H1 (cell line): ENCODE measurements around the gene SCGB1D4. TPM values are rescaled to one million over a fixed set of nuclear protein-coding genes. Genes with fewer than 3 reads are reported as not detected.
A peak's percentile ranks its signal among the peaks of the same experiment; 100 is the strongest.

Source experiments
- CTCF ChIA-PET: fragments of 300-600 bp; sonication (Branson Sonifier 250); formaldehyde crosslinking; loops from one replicate; lab custom pipeline; 2021; ENCODE audit not compliant: partially characterized antibody; lab: Charles Lee
- POLR2A ChIA-PET: fragments of 300-600 bp; sonication (Branson Sonifier 250); formaldehyde crosslinking; loops from one replicate; lab custom pipeline; 2021; ENCODE audit warnings: inconsistent platforms; ENCODE audit not compliant: partially characterized antibody; lab: Charles Lee
- DNase-seq, 2 experiments: peaks; one replicate each; pipeline versions ENCODE4 v3.0.0 to v3.0.0-alpha.2; 2010 to 2022; ENCODE audit warnings: low spot score in 2 of 2, low read depth in 1 of 2, mixed read lengths in 1 of 2
- FAIRE-seq: peaks from 2 replicates; lab custom pipeline; 2011; peaks lifted over from hg19 to GRCh38; lab: Jason Lieb, UNC
- H2AFZ ChIP-seq: 2 replicates; pipeline ENCODE4 v1.8.1; 2012; ENCODE audit warnings: low read length, inconsistent platforms
- H2AK5ac ChIP-seq: 2 replicates; pipeline ENCODE4 v1.6.1; 2013; ENCODE audit warnings: low read depth, low read length
- H2BK120ac ChIP-seq: replicated peaks from 2 replicates; pipeline ENCODE3; 2013; ENCODE audit warnings: low read depth, low read length, inconsistent platforms
- H2BK12ac ChIP-seq: 2 replicates; pipeline ENCODE4 v1.6.1; 2013; ENCODE audit warnings: low read depth, low read length
- H2BK15ac ChIP-seq: 2 replicates; pipeline ENCODE4 v1.6.1; 2013; ENCODE audit warnings: low read length
- H2BK20ac ChIP-seq: 2 replicates; pipeline ENCODE4 v1.6.1; 2013; ENCODE audit warnings: low read length
- H2BK5ac ChIP-seq: 2 replicates; pipeline ENCODE4 v1.6.1; 2013; ENCODE audit warnings: low read depth, low read length
- H3K14ac ChIP-seq: 2 replicates; pipeline ENCODE4 v1.6.1; 2013; ENCODE audit warnings: inconsistent platforms; ENCODE audit not compliant: insufficient read length
- H3K18ac ChIP-seq: 2 replicates; pipeline ENCODE4 v1.6.1; 2013; ENCODE audit warnings: low read length; ENCODE audit errors: extremely low read depth
- H3K23ac ChIP-seq: 2 replicates; pipeline ENCODE4 v1.6.1; 2013; ENCODE audit warnings: inconsistent platforms; ENCODE audit not compliant: insufficient read length
- H3K23me2 ChIP-seq: 2 replicates; pipeline ENCODE4 v1.6.1; 2013; ENCODE audit warnings: low read depth, low read length
- H3K27ac ChIP-seq: 2 replicates; pipeline ENCODE4 v1.6.1; 2011; ENCODE audit warnings: low read depth, low read length, inconsistent platforms
- H3K27me3 ChIP-seq, 4 experiments: replicated peaks in 1 of 4; 1 replicate in 1 of 4; 2 replicates in 3 of 4; pipeline versions ENCODE4 v1.6.1 to v1.8.1; 2011 to 2013; ENCODE audit warnings: low read length in 3 of 4, mild to moderate bottlenecking in 3 of 4, inconsistent platforms in 2 of 4, mixed read lengths in 2 of 4, moderate library complexity in 1 of 4; ENCODE audit not compliant: control insufficient read depth in 3 of 4, insufficient read depth in 3 of 4; ENCODE audit errors: extremely low read depth in 1 of 4
- H3K36me3 ChIP-seq, 4 experiments: 2 replicates each; pipeline versions ENCODE4 v1.6.1 to v1.8.1; 2011 to 2013; ENCODE audit warnings: mild to moderate bottlenecking in 4 of 4, low read length in 3 of 4, moderate library complexity in 2 of 4, control low read depth in 1 of 4, inconsistent platforms in 1 of 4; ENCODE audit not compliant: insufficient read depth in 4 of 4, control insufficient read depth in 2 of 4
- H3K4ac ChIP-seq: replicated peaks from 2 replicates; pipeline ENCODE3; 2013; ENCODE audit warnings: low read length, low read depth, mixed read lengths, inconsistent platforms; ENCODE audit not compliant: insufficient read length
- H3K4me1 ChIP-seq, 4 experiments: replicated peaks in 1 of 4; 1 replicate in 1 of 4; 2 replicates in 3 of 4; pipeline versions ENCODE4 v1.6.1 to v1.8.1; 2011 to 2013; ENCODE audit warnings: low read length in 3 of 4, inconsistent platforms in 2 of 4, mixed read lengths in 1 of 4; ENCODE audit not compliant: insufficient read depth in 4 of 4, control insufficient read depth in 3 of 4
- H3K4me2 ChIP-seq, 2 experiments: 2 replicates each; pipeline versions ENCODE4 v1.6.1 to v1.8.1; 2011 to 2013; ENCODE audit warnings: low read depth in 2 of 2, low read length in 2 of 2, control low read depth in 1 of 2, inconsistent platforms in 1 of 2, mild to moderate bottlenecking in 1 of 2; ENCODE audit not compliant: insufficient read depth in 1 of 2
- H3K4me3 ChIP-seq, 4 experiments: fragments of 200-600, 300-600 bp in 1 of 4; sonication (generic), shearing (Covaris generic), sonication (Bioruptor Twin) in 1 of 4; 2 replicates each; pipeline versions ENCODE4 v1.5.1 to v1.8.1; 2011 to 2016; ENCODE audit warnings: low read length in 4 of 4, low read depth in 3 of 4, control low read depth in 2 of 4, inconsistent platforms in 2 of 4, mild to moderate bottlenecking in 2 of 4, mixed read lengths in 1 of 4, moderate library complexity in 1 of 4; ENCODE audit not compliant: insufficient read depth in 2 of 4; ENCODE audit errors: extremely low read depth in 1 of 4
- H3K56ac ChIP-seq: replicated peaks from 2 replicates; pipeline ENCODE3; 2013; ENCODE audit warnings: low read depth, mild to moderate bottlenecking, mixed read lengths, low read length, inconsistent platforms; ENCODE audit not compliant: insufficient read length
- H3K79me1 ChIP-seq: 2 replicates; pipeline ENCODE4 v1.6.1; 2013; ENCODE audit warnings: low read depth, low read length, control low read depth
- H3K79me2 ChIP-seq, 2 experiments: 2 replicates each; pipeline versions ENCODE4 v1.6.1 to v1.8.1; 2012 to 2013; ENCODE audit warnings: low read length in 2 of 2, mild to moderate bottlenecking in 2 of 2, inconsistent platforms in 1 of 2; ENCODE audit not compliant: insufficient read depth in 2 of 2, control insufficient read depth in 1 of 2
- H3K9ac ChIP-seq, 4 experiments: replicated peaks in 1 of 4; 1 replicate in 1 of 4; 2 replicates in 3 of 4; pipeline versions ENCODE4 v1.6.1 to v1.8.1; 2011 to 2013; ENCODE audit warnings: low read depth in 3 of 4, low read length in 3 of 4, control low read depth in 2 of 4, mild to moderate bottlenecking in 2 of 4, moderate library complexity in 2 of 4, inconsistent platforms in 1 of 4; ENCODE audit errors: extremely low read depth in 1 of 4
- H3K9me3 ChIP-seq, 2 experiments: 2 replicates each; pipeline versions ENCODE4 v1.6.1 to v1.8.1; 2012 to 2013; ENCODE audit warnings: mild to moderate bottlenecking in 2 of 2, moderate library complexity in 2 of 2, control low read depth in 1 of 2, inconsistent platforms in 1 of 2, low read depth in 1 of 2, low read length in 1 of 2, mixed read lengths in 1 of 2; ENCODE audit not compliant: insufficient read depth in 2 of 2
- H4K20me1 ChIP-seq, 2 experiments: replicated peaks in 1 of 2; 2 replicates each; pipeline versions ENCODE3 to v1.8.1; 2011 to 2013; ENCODE audit warnings: inconsistent platforms in 2 of 2, low read length in 2 of 2, mild to moderate bottlenecking in 1 of 2; ENCODE audit not compliant: insufficient read depth in 2 of 2, control insufficient read depth in 1 of 2
- H4K5ac ChIP-seq: 2 replicates; pipeline ENCODE4 v1.6.1; 2013; ENCODE audit warnings: low read length, low read depth, mixed read lengths, inconsistent platforms; ENCODE audit not compliant: insufficient read length
- H4K8ac ChIP-seq: 2 replicates; pipeline ENCODE4 v1.8.0; 2013; ENCODE audit warnings: mild to moderate bottlenecking, moderate library complexity, low read length, inconsistent platforms; ENCODE audit not compliant: insufficient read depth; ENCODE audit errors: extremely low read depth
- H4K91ac ChIP-seq: replicated peaks from 2 replicates; pipeline ENCODE3; 2013; ENCODE audit warnings: low read length, mixed read lengths, inconsistent platforms; ENCODE audit not compliant: insufficient read length
- ASH2L ChIP-seq: fragments of 200-600, 300-600 bp; sonication (generic); IDR thresholded peaks from one replicate; pipeline ENCODE4 v1.7.1; 2017; ENCODE audit warnings: low read length
- CBX5 ChIP-seq: fragments of 300-800, 300-1000 bp; sonication (generic); IDR thresholded peaks from 2 replicates; pipeline ENCODE4 v1.7.1; 2016; ENCODE audit warnings: antibody characterized with exemption, low read length, low read depth
- CBX8 ChIP-seq: fragments of 300-800, 300-1000 bp; sonication (generic); IDR thresholded peaks from 2 replicates; pipeline ENCODE4 v1.7.1; 2016; ENCODE audit warnings: low read depth, low read length, borderline replicate concordance
- CREB1 ChIP-seq: IDR thresholded peaks from 2 replicates; pipeline ENCODE4 v1.6.1; 2012; ENCODE audit warnings: inconsistent platforms
- NANOG ChIP-seq: IDR thresholded peaks from 2 replicates; pipeline ENCODE4 v1.6.1; 2011; ENCODE audit warnings: low read length, low read depth, mild to moderate bottlenecking, inconsistent platforms; ENCODE audit not compliant: insufficient read depth, poor library complexity, severe bottlenecking
- RAD21 ChIP-seq, 2 experiments: IDR thresholded peaks in 1 of 2; conservative IDR thresholded peaks in 1 of 2; 2 replicates each; pipeline ENCODE4 v1.6.1; 2011; ENCODE audit warnings: low read depth in 2 of 2, low read length in 2 of 2, improper control_type of control experiment in 1 of 2, inconsistent platforms in 1 of 2, mild to moderate bottlenecking in 1 of 2, moderate library complexity in 1 of 2
- SIN3A ChIP-seq, 2 experiments: IDR thresholded peaks in 1 of 2; conservative IDR thresholded peaks in 1 of 2; 2 replicates each; pipeline ENCODE4 v1.6.1; 2011 to 2012; ENCODE audit warnings: low read length in 2 of 2, improper control_type of control experiment in 1 of 2, low read depth in 1 of 2, mild to moderate bottlenecking in 1 of 2
- WGBS, 2 experiments: shearing (Covaris generic) in 1 of 2; methylation state at CpG; one replicate each; pipeline versions ENCODE4 v1.1.6 to v1.1.7; 2013 to 2015; ENCODE audit warnings: low lambda C conversion rate in 2 of 2, mixed read lengths in 2 of 2, inconsistent platforms in 1 of 2, low coverage in 1 of 2, missing lambda C conversion rate in 1 of 2; ENCODE audit not compliant: insufficient replicate concordance in 2 of 2, insufficient coverage in 1 of 2, insufficient read length in 1 of 2; ENCODE audit errors: extremely low coverage in 1 of 2, missing lambda C conversion rate in 1 of 2; 5-methylcytosine and 5-hydroxymethylcytosine counted together
- polyA plus RNA-seq, 7 experiments: library from polyadenylated mRNA; depleted of rRNA in 3 of 7; stranded (reverse) in 5 of 7; unstranded in 2 of 7; fragments of >200 nt in 5 of 7; fragments of 200-250 nt in 2 of 7; gene quantifications; 1 replicate in 5 of 7; 2 replicates in 1 of 7; 4 replicates in 1 of 7; pipeline versions ENCODE4 v1.2.1 to v1.2.3, GENCODE V29; 2011 to 2013; ENCODE audit warnings: missing spikeins in 2 of 7, mixed read lengths in 2 of 7
- total RNA-seq: library from RNA; stranded (reverse); fragmentation: NEBNext Ultra II Directional; extraction: Animal tissue kit (Norgen Biotek cat#: 25700); gene quantifications from 2 replicates; pipeline ENCODE4 v1.2.1, GENCODE V29; 2021
- TF ChIP-seq, protein P1 (sequence below), 3 experiments: IDR thresholded peaks; 1 replicate in 2 of 3; 2 replicates in 1 of 3; pipeline versions ENCODE4 v1.5.1 to v1.6.1; 2011; ENCODE audit warnings: low read length in 3 of 3, mild to moderate bottlenecking in 3 of 3, inconsistent platforms in 2 of 3, low read depth in 1 of 3, moderate library complexity in 1 of 3; ENCODE audit not compliant: insufficient read depth in 1 of 3; ENCODE audit errors: control extremely low read depth in 1 of 3

SCGB1D4 gene
- total and polyA plus RNA-seq, 2 of the 8 experiments (the other 6 are each of a cell fraction or from before 2014, with no cell fraction given), result not detected

DNA sequence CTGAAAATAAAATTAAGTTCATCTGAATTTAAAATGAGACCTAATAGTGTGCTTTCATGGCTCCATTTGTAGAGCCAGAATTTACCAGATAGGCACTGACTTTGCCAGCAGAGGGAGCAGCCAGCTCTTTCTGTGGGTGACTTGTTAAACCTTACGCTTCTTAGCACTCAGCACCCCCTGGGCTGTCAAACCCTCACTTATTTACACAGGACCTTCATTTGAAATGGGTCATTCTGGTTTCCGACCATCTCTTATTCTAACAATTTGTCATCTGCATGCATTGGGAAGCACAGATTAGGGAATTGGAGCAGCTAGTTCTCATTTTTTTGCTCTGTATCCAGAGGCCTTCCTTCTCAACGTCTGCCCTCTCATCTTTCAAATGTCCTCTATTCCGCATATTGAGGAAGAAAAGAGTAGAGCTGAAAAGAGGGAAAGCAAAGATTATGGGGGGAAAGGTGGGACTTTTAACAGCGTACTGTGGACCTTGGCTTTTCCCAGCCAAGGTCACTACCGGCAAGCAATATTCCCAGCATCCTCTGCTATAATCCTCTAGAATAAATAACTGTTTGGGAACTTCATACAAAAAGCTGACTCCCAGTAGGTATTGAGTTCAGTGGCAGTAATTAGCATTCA lies 41.5 kb upstream of the SCGB1D4 start:
- Histone ChIP-seq H3K9ac (no peak overlapping the region), H3K14ac (no peak overlapping the region), H2BK120ac (no peak overlapping the region), H2BK12ac (no peak overlapping the region), H3K56ac (no peak overlapping the region), H4K8ac (no peak overlapping the region), H3K18ac (no peak overlapping the region)
- 65% methylated on average over 6 of the region's 6 CpGs; no CpG with 5 or more reads in 1 of the 2 experiments for WGBS, 2 experiments
- DNase-seq, result peak in 1 of 2 experiments; percentile 57
- FAIRE-seq, result no peak
- TF ChIP-seq, protein P1, sequence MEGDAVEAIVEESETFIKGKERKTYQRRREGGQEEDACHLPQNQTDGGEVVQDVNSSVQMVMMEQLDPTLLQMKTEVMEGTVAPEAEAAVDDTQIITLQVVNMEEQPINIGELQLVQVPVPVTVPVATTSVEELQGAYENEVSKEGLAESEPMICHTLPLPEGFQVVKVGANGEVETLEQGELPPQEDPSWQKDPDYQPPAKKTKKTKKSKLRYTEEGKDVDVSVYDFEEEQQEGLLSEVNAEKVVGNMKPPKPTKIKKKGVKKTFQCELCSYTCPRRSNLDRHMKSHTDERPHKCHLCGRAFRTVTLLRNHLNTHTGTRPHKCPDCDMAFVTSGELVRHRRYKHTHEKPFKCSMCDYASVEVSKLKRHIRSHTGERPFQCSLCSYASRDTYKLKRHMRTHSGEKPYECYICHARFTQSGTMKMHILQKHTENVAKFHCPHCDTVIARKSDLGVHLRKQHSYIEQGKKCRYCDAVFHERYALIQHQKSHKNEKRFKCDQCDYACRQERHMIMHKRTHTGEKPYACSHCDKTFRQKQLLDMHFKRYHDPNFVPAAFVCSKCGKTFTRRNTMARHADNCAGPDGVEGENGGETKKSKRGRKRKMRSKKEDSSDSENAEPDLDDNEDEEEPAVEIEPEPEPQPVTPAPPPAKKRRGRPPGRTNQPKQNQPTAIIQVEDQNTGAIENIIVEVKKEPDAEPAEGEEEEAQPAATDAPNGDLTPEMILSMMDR (IDR thresholded peaks at IDR 0.05; ENCODE audit: control extremely low read depth in 1 of 3, insufficient read depth in 1 of 3, low read depth in 1 of 3, low read length in 3 of 3), result peak; percentile 34 to 83 (median 81)
- TF ChIP-seq SIN3A (conservative IDR thresholded peaks at IDR 0.05 in 1 of 2, IDR thresholded peaks at IDR 0.05 in 1 of 2; ENCODE audit: low read depth in 1 of 2, low read length in 2 of 2), result 0 out of 4 replicates have a peak, but pooled peaks of 1 of the 2 experiments have one; percentile 48
- peak; percentile 59 to 67 for TF ChIP-seq RAD21 (IDR thresholded peaks at IDR 0.05 in 1 of 2, conservative IDR thresholded peaks at IDR 0.05 in 1 of 2; ENCODE audit: low read depth in 2 of 2, low read length in 2 of 2)
- no peak for TF ChIP-seq CBX8
- TF ChIP-seq NANOG, result no peak
- no peak for TF ChIP-seq CREB1
- no peak for TF ChIP-seq CBX5
- TF ChIP-seq ASH2L, result no peak
- TF ChIP-seq, all 59 proteins: peak for 3
- H3K4me2 ChIP-seq, result no peak overlapping the region
- no peaks in the 10 kb centered on the region for H3K79me1 ChIP-seq
- H3K27me3 ChIP-seq, result peaks cover 0 to 10% (median 4%) of the 10 kb centered on the region in 4 experiments; a peak in 3 of 7 replicates
- no peak overlapping the region for H2BK15ac ChIP-seq
- H3K4me3 ChIP-seq, result no peak overlapping the region
- no peak overlapping the region for H2BK5ac ChIP-seq
- H3K23me2 ChIP-seq, result peaks cover 4% of the 10 kb centered on the region; the same call in 1 of the 2 replicates
- no peak overlapping the region for H4K91ac ChIP-seq
- no peaks in the 10 kb centered on the region; a peak in 1 of 4 replicates for H3K79me2 ChIP-seq
- POLR2A ChIA-PET, result interaction anchor here (0.7 kb wide), 2 partner anchors 18 to 20 kb away, joined by 3 read pairs; no protein-coding TSS in a partner anchor
- no peaks in the 10 kb centered on the region; a peak in 2 of 8 replicates for H3K36me3 ChIP-seq
- H3K4me1 ChIP-seq, result peaks cover 0 to 4% (median 0%) of the 10 kb centered on the region in 4 experiments; a peak in 4 of 7 replicates
- H3K9me3 ChIP-seq, result no peaks in the 10 kb centered on the region
- no peak overlapping the region for H3K23ac ChIP-seq
- H4K5ac ChIP-seq, result no peak overlapping the region
- H2AK5ac ChIP-seq, result no peak overlapping the region
- H3K27ac ChIP-seq, result no peak overlapping the region
- no peak overlapping the region for H2AFZ ChIP-seq
- CTCF ChIA-PET, result interaction anchor here (0.6 to 5.5 kb wide), 32 partner anchors 8 to 1193 kb away, joined by 3 to 82 read pairs (median 4); partner anchors contain the start of gene SCGB1A1
- no peak overlapping the region for H3K4ac ChIP-seq
- H2BK20ac ChIP-seq, result no peak overlapping the region
- H4K20me1 ChIP-seq, result no peaks in the 10 kb centered on the region
